Measurements from ENCODE around the gene BCL2L1.

DNA sequence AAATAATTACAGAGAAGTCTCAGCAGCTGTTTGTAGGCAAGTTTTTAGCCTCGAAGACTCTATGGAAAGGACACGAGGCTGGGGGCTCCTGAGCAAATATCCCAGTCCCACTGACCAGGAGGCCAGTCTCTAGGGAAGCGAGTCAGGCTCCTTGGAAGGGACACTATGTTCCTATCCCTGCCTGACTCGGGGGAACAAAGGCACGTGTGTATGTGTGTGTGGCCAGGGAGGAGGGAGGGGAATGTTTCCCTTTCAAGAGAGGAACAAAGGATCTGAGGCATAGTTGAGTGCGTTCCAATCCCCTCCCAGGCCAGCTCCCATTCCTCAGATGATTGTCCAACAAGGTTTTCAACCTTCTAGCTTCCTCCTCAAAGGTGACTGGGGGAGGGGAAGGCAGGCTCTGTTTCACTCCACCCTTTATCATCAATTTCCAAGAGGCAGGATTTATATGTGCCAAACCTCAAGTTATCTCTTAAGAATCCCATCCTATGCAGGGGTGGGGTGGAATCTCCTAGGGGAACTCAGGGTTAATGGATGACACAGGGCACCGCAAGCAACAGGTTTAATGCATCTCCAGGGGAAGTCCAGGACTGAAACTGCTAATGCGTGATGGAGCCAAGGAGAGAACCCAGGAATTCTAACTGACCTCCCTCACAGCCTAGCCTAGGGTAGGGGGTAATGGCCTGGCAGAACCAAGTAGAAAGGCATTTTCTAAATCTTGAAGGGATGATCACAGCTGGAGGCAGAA, 9.9 kb downstream of the BCL2L1 start:
- TF ChIP-seq, protein P1, sequence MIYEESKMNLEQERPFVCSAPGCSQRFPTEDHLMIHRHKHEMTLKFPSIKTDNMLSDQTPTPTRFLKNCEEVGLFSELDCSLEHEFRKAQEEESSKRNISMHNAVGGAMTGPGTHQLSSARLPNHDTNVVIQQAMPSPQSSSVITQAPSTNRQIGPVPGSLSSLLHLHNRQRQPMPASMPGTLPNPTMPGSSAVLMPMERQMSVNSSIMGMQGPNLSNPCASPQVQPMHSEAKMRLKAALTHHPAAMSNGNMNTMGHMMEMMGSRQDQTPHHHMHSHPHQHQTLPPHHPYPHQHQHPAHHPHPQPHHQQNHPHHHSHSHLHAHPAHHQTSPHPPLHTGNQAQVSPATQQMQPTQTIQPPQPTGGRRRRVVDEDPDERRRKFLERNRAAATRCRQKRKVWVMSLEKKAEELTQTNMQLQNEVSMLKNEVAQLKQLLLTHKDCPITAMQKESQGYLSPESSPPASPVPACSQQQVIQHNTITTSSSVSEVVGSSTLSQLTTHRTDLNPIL (CRISPR knock-in tag; IDR thresholded peaks at IDR 0.05; ENCODE audit: low read depth): no peak
- TF ChIP-seq, protein P2, sequence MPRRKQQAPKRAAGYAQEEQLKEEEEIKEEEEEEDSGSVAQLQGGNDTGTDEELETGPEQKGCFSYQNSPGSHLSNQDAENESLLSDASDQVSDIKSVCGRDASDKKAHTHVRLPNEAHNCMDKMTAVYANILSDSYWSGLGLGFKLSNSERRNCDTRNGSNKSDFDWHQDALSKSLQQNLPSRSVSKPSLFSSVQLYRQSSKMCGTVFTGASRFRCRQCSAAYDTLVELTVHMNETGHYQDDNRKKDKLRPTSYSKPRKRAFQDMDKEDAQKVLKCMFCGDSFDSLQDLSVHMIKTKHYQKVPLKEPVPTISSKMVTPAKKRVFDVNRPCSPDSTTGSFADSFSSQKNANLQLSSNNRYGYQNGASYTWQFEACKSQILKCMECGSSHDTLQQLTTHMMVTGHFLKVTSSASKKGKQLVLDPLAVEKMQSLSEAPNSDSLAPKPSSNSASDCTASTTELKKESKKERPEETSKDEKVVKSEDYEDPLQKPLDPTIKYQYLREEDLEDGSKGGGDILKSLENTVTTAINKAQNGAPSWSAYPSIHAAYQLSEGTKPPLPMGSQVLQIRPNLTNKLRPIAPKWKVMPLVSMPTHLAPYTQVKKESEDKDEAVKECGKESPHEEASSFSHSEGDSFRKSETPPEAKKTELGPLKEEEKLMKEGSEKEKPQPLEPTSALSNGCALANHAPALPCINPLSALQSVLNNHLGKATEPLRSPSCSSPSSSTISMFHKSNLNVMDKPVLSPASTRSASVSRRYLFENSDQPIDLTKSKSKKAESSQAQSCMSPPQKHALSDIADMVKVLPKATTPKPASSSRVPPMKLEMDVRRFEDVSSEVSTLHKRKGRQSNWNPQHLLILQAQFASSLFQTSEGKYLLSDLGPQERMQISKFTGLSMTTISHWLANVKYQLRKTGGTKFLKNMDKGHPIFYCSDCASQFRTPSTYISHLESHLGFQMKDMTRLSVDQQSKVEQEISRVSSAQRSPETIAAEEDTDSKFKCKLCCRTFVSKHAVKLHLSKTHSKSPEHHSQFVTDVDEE (CRISPR knock-in tag; IDR thresholded peaks at IDR 0.05): no peak
- TF ChIP-seq, protein P3, sequence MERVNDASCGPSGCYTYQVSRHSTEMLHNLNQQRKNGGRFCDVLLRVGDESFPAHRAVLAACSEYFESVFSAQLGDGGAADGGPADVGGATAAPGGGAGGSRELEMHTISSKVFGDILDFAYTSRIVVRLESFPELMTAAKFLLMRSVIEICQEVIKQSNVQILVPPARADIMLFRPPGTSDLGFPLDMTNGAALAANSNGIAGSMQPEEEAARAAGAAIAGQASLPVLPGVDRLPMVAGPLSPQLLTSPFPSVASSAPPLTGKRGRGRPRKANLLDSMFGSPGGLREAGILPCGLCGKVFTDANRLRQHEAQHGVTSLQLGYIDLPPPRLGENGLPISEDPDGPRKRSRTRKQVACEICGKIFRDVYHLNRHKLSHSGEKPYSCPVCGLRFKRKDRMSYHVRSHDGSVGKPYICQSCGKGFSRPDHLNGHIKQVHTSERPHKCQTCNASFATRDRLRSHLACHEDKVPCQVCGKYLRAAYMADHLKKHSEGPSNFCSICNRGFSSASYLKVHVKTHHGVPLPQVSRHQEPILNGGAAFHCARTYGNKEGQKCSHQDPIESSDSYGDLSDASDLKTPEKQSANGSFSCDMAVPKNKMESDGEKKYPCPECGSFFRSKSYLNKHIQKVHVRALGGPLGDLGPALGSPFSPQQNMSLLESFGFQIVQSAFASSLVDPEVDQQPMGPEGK (CRISPR knock-in tag; IDR thresholded peaks at IDR 0.05; ENCODE audit: borderline replicate concordance): no peak
- TF ChIP-seq ZNF8 (CRISPR knock-in tag; IDR thresholded peaks at IDR 0.05) (no peak), ZFP3 (CRISPR knock-in tag; IDR thresholded peaks at IDR 0.05) (no peak), ZFP30 (CRISPR knock-in tag; IDR thresholded peaks at IDR 0.05) (no peak), ESRRG (CRISPR knock-in tag; IDR thresholded peaks at IDR 0.05) (no peak)
- TF ChIP-seq, protein P4, sequence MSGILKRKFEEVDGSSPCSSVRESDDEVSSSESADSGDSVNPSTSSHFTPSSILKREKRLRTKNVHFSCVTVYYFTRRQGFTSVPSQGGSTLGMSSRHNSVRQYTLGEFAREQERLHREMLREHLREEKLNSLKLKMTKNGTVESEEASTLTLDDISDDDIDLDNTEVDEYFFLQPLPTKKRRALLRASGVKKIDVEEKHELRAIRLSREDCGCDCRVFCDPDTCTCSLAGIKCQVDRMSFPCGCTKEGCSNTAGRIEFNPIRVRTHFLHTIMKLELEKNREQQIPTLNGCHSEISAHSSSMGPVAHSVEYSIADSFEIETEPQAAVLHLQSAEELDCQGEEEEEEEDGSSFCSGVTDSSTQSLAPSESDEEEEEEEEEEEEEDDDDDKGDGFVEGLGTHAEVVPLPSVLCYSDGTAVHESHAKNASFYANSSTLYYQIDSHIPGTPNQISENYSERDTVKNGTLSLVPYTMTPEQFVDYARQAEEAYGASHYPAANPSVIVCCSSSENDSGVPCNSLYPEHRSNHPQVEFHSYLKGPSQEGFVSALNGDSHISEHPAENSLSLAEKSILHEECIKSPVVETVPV (CRISPR knock-in tag; IDR thresholded peaks at IDR 0.05): no peak

Data from SK-N-SH treated with all-trans-retinoic acid at 6 μM for 48 hours (cell line).